Vagina (tissue), 2 donors: Measurements from ENCODE around the gene CCDC188. TPM values are rescaled to one million over a fixed set of nuclear protein-coding genes. Genes with fewer than 3 reads are reported as not detected.

Experiments used
- DNase-seq, 2 donors: peaks; one replicate each; pipeline ENCODE4 v3.0.0-alpha.2; 2017; ENCODE audit errors: extremely low spot score in 2 of 2
- H3K27ac ChIP-seq: fragments of 200-600 bp; sonication (generic); one replicate; pipeline ENCODE4 v1.5.1; 2019
- H3K27me3 ChIP-seq: fragments of 200-600 bp; sonication (generic); one replicate; pipeline ENCODE4 v1.5.1; 2019
- H3K36me3 ChIP-seq, 2 donors: fragments of 200-600 bp; sonication (generic); one replicate each; pipeline ENCODE4 v1.5.1; 2017 to 2019
- H3K4me1 ChIP-seq: fragments of 200-600 bp; sonication (generic); one replicate; pipeline ENCODE4 v1.5.1; 2019
- H3K4me3 ChIP-seq, 2 donors: fragments of 200-600 bp; sonication (generic); 1 replicate in 1 of 2; 2 replicates in 1 of 2; pipeline ENCODE4 v1.5.1; 2016 to 2019
- H3K9me3 ChIP-seq: fragments of 200-600 bp; sonication (generic); one replicate; pipeline ENCODE4 v1.5.1; 2019
- POLR2A ChIP-seq, 2 donors: fragments of 450-650 bp; IDR thresholded peaks; one replicate each; pipeline ENCODE4 v1.6.1; 2017; ENCODE audit warnings: antibody characterized with exemption in 2 of 2, mild to moderate bottlenecking in 2 of 2, moderate library complexity in 2 of 2
- POLR2AphosphoS5 ChIP-seq, 2 donors: sonication (generic); formaldehyde crosslinking; IDR thresholded peaks; one replicate each; pipeline ENCODE4 v1.9.0; 2017; ENCODE audit warnings: antibody characterized with exemption in 2 of 2, mild to moderate bottlenecking in 2 of 2, low read depth in 1 of 2; ENCODE audit not compliant: insufficient read depth in 1 of 2
- intact Hi-C: fragments of 100-400 bp; cut with DNase I; formaldehyde crosslinking; loops from one replicate; pipeline ENCODE4 v1.15.1; 2023
- total RNA-seq: library from RNA; depleted of rRNA; stranded (reverse); fragments of >200 nt; gene quantifications from one replicate; pipeline ENCODE4 v1.2.3, GENCODE V29; 2016
- TF ChIP-seq, protein P1 (sequence below), 3 experiments: fragments of 450-650 bp in 2 of 3; fragments of 200-600 bp in 1 of 3; sonication (generic) in 1 of 3; IDR thresholded peaks; one replicate each; pipeline ENCODE4 v1.5.1; 2017 to 2019; ENCODE audit warnings: antibody characterized with exemption in 3 of 3, mild to moderate bottlenecking in 2 of 3, moderate library complexity in 2 of 3

CCDC188 gene
- total RNA-seq, 1 donor from 2014 or later, result not detected

DNA sequence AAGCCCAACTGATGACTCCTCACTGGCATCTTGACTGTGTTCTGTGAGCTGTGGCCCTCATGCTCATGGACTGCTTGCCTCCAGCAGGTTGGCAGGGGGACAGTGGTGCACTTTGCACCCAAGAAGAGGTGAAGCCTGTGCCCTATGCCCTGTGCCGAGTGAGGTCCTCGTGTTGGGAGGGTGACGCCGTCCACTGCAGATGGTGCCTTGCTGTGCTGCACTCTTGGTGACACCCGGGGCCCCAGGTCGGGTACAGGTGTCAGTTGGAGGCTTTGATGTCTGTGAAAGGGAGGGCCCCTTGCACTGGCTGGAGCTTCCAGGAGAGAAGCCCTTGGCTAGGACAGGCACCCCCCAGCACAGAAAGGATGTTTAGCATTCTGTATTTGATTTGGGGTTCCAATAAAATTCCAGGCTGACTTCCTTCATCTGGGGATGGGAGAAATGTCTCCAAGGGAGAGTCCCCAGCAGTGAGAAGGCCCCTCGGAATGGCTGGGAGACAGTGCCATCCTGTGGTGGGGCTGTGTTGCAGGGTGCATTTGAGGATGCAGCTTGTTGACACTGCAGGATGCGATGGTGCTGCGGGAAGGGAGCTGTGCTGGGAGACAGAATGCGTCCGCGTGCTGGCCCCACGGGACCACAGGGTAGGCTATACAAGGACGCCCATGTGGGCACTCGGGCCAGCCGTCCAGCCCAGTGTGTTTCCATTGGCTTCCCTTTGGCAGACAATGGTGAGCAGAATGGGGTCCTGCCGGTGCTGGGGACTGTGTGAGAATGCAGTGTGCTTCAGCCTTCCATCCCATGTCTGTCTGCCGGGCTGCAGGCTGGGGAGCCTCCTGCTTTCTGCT lies 21.7 kb downstream of the CCDC188 start:
- DNase-seq, result no peak
- H3K9me3 ChIP-seq, result no peaks in the 10 kb centered on the region
- peaks cover 30% of the 10 kb centered on the region for H3K4me1 ChIP-seq
- H3K27me3 ChIP-seq, result no peaks in the 10 kb centered on the region
- peaks cover 0 to 28% of the 10 kb centered on the region in 2 donors for H3K36me3 ChIP-seq
- no peak overlapping the region for H3K4me3 ChIP-seq
- H3K27ac ChIP-seq, result no peak overlapping the region
- intact Hi-C loops, result no loop called here
- TF ChIP-seq POLR2A (IDR thresholded peaks at IDR 0.05) (no peak), POLR2AphosphoS5 (IDR thresholded peaks at IDR 0.05; ENCODE audit: insufficient read depth in 1 of 2, low read depth in 1 of 2) (no peak)

DNA sequence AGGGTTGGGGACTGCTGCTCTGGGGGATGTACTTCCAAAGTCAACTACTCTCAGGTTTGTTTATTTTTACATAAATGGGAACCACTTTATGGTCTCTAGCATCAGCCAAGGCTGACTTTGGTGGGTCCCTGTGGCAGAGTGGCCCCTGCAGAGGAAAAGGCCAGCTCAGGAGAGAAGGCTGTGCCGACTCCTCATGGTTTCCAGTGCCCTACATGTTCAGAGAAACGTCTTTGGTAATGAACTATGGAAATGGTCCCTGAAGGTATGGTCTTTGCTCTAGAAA lies 22.3 kb downstream of the CCDC188 start:
- Histone ChIP-seq H3K27me3 (no peaks in the 10 kb centered on the region), H3K4me1 (peaks cover 24% of the 10 kb centered on the region), H3K36me3 (peaks cover 0 to 32% of the 10 kb centered on the region in 2 donors), H3K27ac (no peak overlapping the region), H3K4me3 (no peak overlapping the region), H3K9me3 (no peaks in the 10 kb centered on the region)
- intact Hi-C loops, result no loop called here
- no peak for DNase-seq
- TF ChIP-seq, protein P1, sequence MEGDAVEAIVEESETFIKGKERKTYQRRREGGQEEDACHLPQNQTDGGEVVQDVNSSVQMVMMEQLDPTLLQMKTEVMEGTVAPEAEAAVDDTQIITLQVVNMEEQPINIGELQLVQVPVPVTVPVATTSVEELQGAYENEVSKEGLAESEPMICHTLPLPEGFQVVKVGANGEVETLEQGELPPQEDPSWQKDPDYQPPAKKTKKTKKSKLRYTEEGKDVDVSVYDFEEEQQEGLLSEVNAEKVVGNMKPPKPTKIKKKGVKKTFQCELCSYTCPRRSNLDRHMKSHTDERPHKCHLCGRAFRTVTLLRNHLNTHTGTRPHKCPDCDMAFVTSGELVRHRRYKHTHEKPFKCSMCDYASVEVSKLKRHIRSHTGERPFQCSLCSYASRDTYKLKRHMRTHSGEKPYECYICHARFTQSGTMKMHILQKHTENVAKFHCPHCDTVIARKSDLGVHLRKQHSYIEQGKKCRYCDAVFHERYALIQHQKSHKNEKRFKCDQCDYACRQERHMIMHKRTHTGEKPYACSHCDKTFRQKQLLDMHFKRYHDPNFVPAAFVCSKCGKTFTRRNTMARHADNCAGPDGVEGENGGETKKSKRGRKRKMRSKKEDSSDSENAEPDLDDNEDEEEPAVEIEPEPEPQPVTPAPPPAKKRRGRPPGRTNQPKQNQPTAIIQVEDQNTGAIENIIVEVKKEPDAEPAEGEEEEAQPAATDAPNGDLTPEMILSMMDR (IDR thresholded peaks at IDR 0.05), result no peak
- TF ChIP-seq POLR2A (IDR thresholded peaks at IDR 0.05) (no peak), POLR2AphosphoS5 (IDR thresholded peaks at IDR 0.05; ENCODE audit: insufficient read depth in 1 of 2, low read depth in 1 of 2) (no peak)

DNA sequence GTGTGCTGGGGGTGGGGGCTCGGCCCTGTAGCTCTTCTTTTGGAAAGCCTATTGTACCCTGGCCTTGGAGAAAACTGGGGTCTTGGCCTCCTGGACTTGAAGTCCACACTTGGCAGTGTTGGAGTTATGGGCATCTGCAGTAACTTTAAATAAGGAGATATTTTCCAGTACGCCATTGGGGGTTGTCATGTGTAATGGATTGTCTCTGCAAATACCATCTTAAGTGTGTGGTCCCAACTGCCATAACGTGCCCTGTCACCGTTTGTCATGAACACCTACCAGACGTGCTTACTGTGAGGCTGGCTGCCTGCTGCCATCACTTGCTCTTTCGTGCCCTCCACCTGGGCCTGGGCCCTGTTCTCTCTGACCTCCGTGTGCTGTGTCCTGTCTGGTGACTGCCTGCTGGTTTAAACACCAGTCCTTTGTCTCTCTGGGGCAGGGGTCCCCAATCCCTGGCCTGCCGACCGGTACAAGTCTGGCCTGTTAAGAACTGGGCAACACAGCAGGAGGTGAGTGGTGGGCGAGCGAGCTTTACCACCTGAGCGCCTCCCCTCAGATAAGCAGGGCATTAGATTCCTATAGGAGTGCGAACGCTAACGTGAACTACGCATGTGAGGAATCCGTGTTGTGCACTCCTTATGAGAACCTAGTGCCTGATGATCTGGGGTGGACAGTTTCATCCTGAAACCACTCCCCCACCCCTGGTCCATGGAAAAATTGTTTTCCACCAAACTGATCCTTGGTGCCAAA lies 22.8 kb downstream of the CCDC188 start:
- Histone ChIP-seq H3K4me1 (peaks cover 19% of the 10 kb centered on the region), H3K9me3 (no peaks in the 10 kb centered on the region), H3K4me3 (no peak overlapping the region), H3K27me3 (no peaks in the 10 kb centered on the region), H3K36me3 (peaks cover 0 to 32% of the 10 kb centered on the region in 2 donors), H3K27ac (no peak overlapping the region)
- intact Hi-C loops, result no loop called here
- DNase-seq, result no peak
- no peak for TF ChIP-seq POLR2A (IDR thresholded peaks at IDR 0.05)
- TF ChIP-seq, protein P1 (IDR thresholded peaks at IDR 0.05), result no peak
- no peak for TF ChIP-seq POLR2AphosphoS5 (IDR thresholded peaks at IDR 0.05; ENCODE audit: insufficient read depth in 1 of 2, low read depth in 1 of 2)

DNA sequence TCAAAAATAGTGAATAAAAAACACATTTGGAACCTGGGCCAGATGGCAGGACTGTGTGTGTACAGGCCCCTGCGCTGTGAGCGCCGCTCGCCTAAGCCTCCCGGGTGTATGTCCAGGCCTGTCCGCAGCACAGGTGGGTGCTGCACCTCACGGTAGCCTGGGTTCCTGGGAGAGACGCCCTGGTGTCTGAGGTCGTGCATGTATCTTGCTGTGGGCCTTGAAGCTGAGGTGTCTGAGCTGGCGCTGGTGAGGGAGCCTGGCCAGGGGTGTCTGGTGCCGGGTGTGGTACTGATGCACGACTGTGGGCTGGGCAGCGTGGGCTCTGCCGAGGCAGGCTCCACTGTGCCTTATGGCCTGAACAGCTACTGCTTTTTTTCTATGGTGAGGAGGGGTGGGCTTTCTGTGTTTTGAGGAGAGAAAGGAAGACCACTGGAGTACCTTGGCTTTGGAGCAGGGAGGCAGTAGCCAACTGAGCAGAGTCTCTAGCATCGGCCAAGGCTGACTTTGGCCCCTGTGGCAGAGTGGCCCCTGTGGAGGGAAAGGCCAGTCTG lies 23.5 kb downstream of the CCDC188 start:
- peaks cover 0 to 33% of the 10 kb centered on the region in 2 donors for H3K36me3 ChIP-seq

More for the DNA sequence above, 23.5 kb downstream of the CCDC188 start:
- no peak for DNase-seq
- Histone ChIP-seq H3K4me3 (no peak overlapping the region), H3K9me3 (no peaks in the 10 kb centered on the region), H3K27ac (no peak overlapping the region), H3K4me1 (peaks cover 13% of the 10 kb centered on the region), H3K27me3 (no peaks in the 10 kb centered on the region)
- intact Hi-C loops, result no loop called here
- no peak for TF ChIP-seq POLR2AphosphoS5 (IDR thresholded peaks at IDR 0.05; ENCODE audit: insufficient read depth in 1 of 2, low read depth in 1 of 2)
- TF ChIP-seq, protein P1 (IDR thresholded peaks at IDR 0.05), result no peak
- TF ChIP-seq POLR2A (IDR thresholded peaks at IDR 0.05), result no peak
